ENCODE results near the gene AJAP1.

AJAP1 gene

DNA sequence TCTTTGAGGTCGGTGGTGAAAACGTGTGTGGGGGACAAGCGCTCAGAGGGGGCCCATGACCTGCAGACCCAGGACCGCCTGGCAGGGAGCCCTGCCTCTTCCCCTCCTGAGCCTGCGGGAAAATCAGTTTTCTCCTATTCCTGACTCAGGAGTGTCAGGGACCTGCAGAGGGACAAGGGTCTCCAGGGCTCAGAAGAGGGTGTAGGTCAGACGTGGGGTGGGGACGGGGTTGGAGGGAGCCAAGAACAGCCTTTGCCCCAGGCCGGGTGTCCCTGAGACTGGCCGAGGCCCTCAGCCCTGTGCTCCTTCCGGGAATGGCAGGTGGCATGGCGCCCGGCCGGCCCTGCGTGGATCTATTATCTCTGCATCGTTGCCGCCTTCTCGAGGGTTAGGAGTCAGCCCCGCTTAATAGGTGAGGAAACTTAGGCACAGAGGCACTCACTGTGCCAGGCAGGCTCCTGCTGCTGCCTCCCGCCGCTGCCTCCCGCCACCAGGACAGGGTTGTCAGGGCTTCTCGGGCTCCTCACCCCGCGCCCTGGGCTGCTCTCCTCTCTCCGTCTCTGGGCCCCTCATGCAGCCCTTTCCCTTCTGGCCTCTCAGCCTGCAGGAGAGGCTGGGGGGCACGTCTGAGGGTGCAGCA lies 37.5 kb downstream of the AJAP1 start:
- POLR2A ChIA-PET: no interaction called here
- CTCF ChIA-PET: interaction anchor here (0.7 kb wide), 1 partner anchor 944 kb away, joined by 3 read pairs; no protein-coding TSS in a partner anchor
- no peak overlapping the region for H3K4me3 ChIP-seq (ENCODE audit: low read depth, low read length)
- no peaks in the 10 kb centered on the region for H3K36me3 ChIP-seq (ENCODE audit: control insufficient read depth in 2 of 2, insufficient read depth in 1 of 2, low read length in 2 of 2)
- TF ChIP-seq ZNF37A (tag by site-specific recombination; IDR thresholded peaks at IDR 0.05) (no peak), ZNF830 (tag by site-specific recombination; IDR thresholded peaks at IDR 0.05; ENCODE audit: low read depth) (no peak), ZNF558 (tag by site-specific recombination; IDR thresholded peaks at IDR 0.05) (no peak), ZNF184 (tag by site-specific recombination; IDR thresholded peaks at IDR 0.05) (no peak), ZNF133 (tag by site-specific recombination; IDR thresholded peaks at IDR 0.05) (no peak), ZIC2 (tag by site-specific recombination; IDR thresholded peaks at IDR 0.05) (no peak)
- TF ChIP-seq, protein P1, sequence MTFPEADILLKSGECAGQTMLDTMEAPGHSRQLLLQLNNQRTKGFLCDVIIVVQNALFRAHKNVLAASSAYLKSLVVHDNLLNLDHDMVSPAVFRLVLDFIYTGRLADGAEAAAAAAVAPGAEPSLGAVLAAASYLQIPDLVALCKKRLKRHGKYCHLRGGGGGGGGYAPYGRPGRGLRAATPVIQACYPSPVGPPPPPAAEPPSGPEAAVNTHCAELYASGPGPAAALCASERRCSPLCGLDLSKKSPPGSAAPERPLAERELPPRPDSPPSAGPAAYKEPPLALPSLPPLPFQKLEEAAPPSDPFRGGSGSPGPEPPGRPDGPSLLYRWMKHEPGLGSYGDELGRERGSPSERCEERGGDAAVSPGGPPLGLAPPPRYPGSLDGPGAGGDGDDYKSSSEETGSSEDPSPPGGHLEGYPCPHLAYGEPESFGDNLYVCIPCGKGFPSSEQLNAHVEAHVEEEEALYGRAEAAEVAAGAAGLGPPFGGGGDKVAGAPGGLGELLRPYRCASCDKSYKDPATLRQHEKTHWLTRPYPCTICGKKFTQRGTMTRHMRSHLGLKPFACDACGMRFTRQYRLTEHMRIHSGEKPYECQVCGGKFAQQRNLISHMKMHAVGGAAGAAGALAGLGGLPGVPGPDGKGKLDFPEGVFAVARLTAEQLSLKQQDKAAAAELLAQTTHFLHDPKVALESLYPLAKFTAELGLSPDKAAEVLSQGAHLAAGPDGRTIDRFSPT (tag by site-specific recombination; IDR thresholded peaks at IDR 0.05): no peak
- H3K27ac ChIP-seq (ENCODE audit: extremely low read depth, low read depth, low read length): no peak overlapping the region
- no peaks in the 10 kb centered on the region for H3K9me3 ChIP-seq (ENCODE audit: control insufficient read depth, insufficient read depth, low read depth, low read length)
- H3K4me1 ChIP-seq (ENCODE audit: control insufficient read depth, insufficient read depth, low read length): no peaks in the 10 kb centered on the region

- Histone ChIP-seq H3K27ac (ENCODE audit: extremely low read depth, low read depth, low read length) (no peak overlapping the region), H3K9me3 (ENCODE audit: control insufficient read depth, insufficient read depth, low read depth, low read length) (no peaks in the 10 kb centered on the region), H3K36me3 (ENCODE audit: control insufficient read depth in 2 of 2, insufficient read depth in 1 of 2, low read length in 2 of 2) (no peaks in the 10 kb centered on the region), H3K4me1 (ENCODE audit: control insufficient read depth, insufficient read depth, low read length) (no peaks in the 10 kb centered on the region), H3K4me3 (ENCODE audit: low read depth, low read length) (no peak overlapping the region)
- TF ChIP-seq ZBTB7A (tag by site-specific recombination; IDR thresholded peaks at IDR 0.05; ENCODE audit: low read depth) (no peak), ZNF10 (tag by site-specific recombination; IDR thresholded peaks at IDR 0.05) (no peak)
- CTCF ChIA-PET: no interaction called here
- POLR2A ChIA-PET: no interaction called here
Measured at GRCh38 chr1:4692437-4692836, 38.0 kb downstream of the AJAP1 start.

DNA sequence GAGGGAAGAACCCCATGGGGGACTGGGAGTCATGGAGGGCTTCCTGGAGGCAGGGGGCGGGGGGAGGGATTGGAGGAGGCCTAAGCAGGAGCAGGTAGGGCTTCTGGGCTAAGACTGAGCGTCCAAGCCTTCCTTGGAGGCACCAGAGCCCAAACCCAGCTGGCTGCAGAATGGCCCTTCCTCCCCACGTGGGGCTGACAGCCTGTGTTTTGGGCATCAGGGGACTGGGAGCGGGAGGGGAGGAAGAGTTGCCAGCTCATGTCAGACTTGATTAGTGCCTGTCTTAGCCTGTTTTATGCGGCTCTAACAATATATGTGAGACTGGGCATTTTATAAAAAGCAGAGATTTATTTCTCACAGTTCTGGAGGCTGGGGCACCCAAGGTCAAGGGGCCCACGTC lies 38.9 kb downstream of the AJAP1 start:
- POLR2A ChIA-PET: no interaction called here
- H3K36me3 ChIP-seq (ENCODE audit: control insufficient read depth in 2 of 2, insufficient read depth in 1 of 2, low read length in 2 of 2): no peaks in the 10 kb centered on the region
- H3K27ac ChIP-seq (ENCODE audit: extremely low read depth, low read depth, low read length): no peak overlapping the region
- CTCF ChIA-PET: no interaction called here
- H3K9me3 ChIP-seq (ENCODE audit: control insufficient read depth, insufficient read depth, low read depth, low read length): no peaks in the 10 kb centered on the region
- H3K4me3 ChIP-seq (ENCODE audit: low read depth, low read length): no peak overlapping the region
- TF ChIP-seq KLF9 (tag by site-specific recombination; IDR thresholded peaks at IDR 0.05; ENCODE audit: low read depth) (no peak), ZNF791 (tag by site-specific recombination; IDR thresholded peaks at IDR 0.05) (no peak), SCRT1 (tag by site-specific recombination; IDR thresholded peaks at IDR 0.05; ENCODE audit: borderline replicate concordance) (no peak), GLIS1 (tag by site-specific recombination; IDR thresholded peaks at IDR 0.05) (no peak), ZNF140 (tag by site-specific recombination; IDR thresholded peaks at IDR 0.05) (no peak), ZNF280C (tag by site-specific recombination; IDR thresholded peaks at IDR 0.05) (no peak), ZNF585B (tag by site-specific recombination; IDR thresholded peaks at IDR 0.05) (no peak), ZNF544 (tag by site-specific recombination; IDR thresholded peaks at IDR 0.05) (no peak), ZNF488 (tag by site-specific recombination; IDR thresholded peaks at IDR 0.05) (no peak)
- TF ChIP-seq, protein P2, sequence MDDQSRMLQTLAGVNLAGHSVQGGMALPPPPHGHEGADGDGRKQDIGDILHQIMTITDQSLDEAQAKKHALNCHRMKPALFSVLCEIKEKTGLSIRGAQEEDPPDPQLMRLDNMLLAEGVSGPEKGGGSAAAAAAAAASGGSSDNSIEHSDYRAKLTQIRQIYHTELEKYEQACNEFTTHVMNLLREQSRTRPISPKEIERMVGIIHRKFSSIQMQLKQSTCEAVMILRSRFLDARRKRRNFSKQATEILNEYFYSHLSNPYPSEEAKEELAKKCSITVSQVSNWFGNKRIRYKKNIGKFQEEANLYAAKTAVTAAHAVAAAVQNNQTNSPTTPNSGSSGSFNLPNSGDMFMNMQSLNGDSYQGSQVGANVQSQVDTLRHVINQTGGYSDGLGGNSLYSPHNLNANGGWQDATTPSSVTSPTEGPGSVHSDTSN (CRISPR knock-in tag; IDR thresholded peaks at IDR 0.05): no peak
- H3K4me1 ChIP-seq (ENCODE audit: control insufficient read depth, insufficient read depth, low read length): no peaks in the 10 kb centered on the region
